Vagina (tissue), 2 donors: Measurements from ENCODE around the gene RACGAP1. TPM values are rescaled to one million over a fixed set of nuclear protein-coding genes. Genes with fewer than 3 reads are reported as not detected.
A peak's percentile ranks its signal among the peaks of the same experiment; 100 is the strongest.

ENCODE experiments used
- DNase-seq, 2 donors: peaks; one replicate each; pipeline ENCODE4 v3.0.0-alpha.2; 2017; ENCODE audit errors: extremely low spot score in 2 of 2
- H3K27ac ChIP-seq: fragments of 200-600 bp; sonication (generic); one replicate; pipeline ENCODE4 v1.5.1; 2019
- H3K27me3 ChIP-seq: fragments of 200-600 bp; sonication (generic); one replicate; pipeline ENCODE4 v1.5.1; 2019
- H3K36me3 ChIP-seq, 2 donors: fragments of 200-600 bp; sonication (generic); one replicate each; pipeline ENCODE4 v1.5.1; 2017 to 2019
- H3K4me1 ChIP-seq: fragments of 200-600 bp; sonication (generic); one replicate; pipeline ENCODE4 v1.5.1; 2019
- H3K4me3 ChIP-seq, 2 donors: fragments of 200-600 bp; sonication (generic); 1 replicate in 1 of 2; 2 replicates in 1 of 2; pipeline ENCODE4 v1.5.1; 2016 to 2019
- H3K9me3 ChIP-seq: fragments of 200-600 bp; sonication (generic); one replicate; pipeline ENCODE4 v1.5.1; 2019
- POLR2A ChIP-seq, 2 donors: fragments of 450-650 bp; IDR thresholded peaks; one replicate each; pipeline ENCODE4 v1.6.1; 2017; ENCODE audit warnings: antibody characterized with exemption in 2 of 2, mild to moderate bottlenecking in 2 of 2, moderate library complexity in 2 of 2
- POLR2AphosphoS5 ChIP-seq, 2 donors: sonication (generic); formaldehyde crosslinking; IDR thresholded peaks; one replicate each; pipeline ENCODE4 v1.9.0; 2017; ENCODE audit warnings: antibody characterized with exemption in 2 of 2, mild to moderate bottlenecking in 2 of 2, low read depth in 1 of 2; ENCODE audit not compliant: insufficient read depth in 1 of 2
- intact Hi-C: fragments of 100-400 bp; cut with DNase I; formaldehyde crosslinking; loops from one replicate; pipeline ENCODE4 v1.15.1; 2023
- total RNA-seq: library from RNA; depleted of rRNA; stranded (reverse); fragments of >200 nt; gene quantifications from one replicate; pipeline ENCODE4 v1.2.3, GENCODE V29; 2016
- TF ChIP-seq, protein P1 (sequence below), 3 experiments: fragments of 450-650 bp in 2 of 3; fragments of 200-600 bp in 1 of 3; sonication (generic) in 1 of 3; IDR thresholded peaks; one replicate each; pipeline ENCODE4 v1.5.1; 2017 to 2019; ENCODE audit warnings: antibody characterized with exemption in 3 of 3, mild to moderate bottlenecking in 2 of 3, moderate library complexity in 2 of 3

RACGAP1 gene
- total RNA-seq, 1 donor from 2014 or later: 19.2 TPM

GRCh38 chr12:50059440-50060119, 34.3 kb upstream of the RACGAP1 start:
- no peaks in the 10 kb centered on the region for H3K27me3 ChIP-seq
- no peaks in the 10 kb centered on the region for H3K9me3 ChIP-seq
- TF ChIP-seq, protein P1, sequence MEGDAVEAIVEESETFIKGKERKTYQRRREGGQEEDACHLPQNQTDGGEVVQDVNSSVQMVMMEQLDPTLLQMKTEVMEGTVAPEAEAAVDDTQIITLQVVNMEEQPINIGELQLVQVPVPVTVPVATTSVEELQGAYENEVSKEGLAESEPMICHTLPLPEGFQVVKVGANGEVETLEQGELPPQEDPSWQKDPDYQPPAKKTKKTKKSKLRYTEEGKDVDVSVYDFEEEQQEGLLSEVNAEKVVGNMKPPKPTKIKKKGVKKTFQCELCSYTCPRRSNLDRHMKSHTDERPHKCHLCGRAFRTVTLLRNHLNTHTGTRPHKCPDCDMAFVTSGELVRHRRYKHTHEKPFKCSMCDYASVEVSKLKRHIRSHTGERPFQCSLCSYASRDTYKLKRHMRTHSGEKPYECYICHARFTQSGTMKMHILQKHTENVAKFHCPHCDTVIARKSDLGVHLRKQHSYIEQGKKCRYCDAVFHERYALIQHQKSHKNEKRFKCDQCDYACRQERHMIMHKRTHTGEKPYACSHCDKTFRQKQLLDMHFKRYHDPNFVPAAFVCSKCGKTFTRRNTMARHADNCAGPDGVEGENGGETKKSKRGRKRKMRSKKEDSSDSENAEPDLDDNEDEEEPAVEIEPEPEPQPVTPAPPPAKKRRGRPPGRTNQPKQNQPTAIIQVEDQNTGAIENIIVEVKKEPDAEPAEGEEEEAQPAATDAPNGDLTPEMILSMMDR (IDR thresholded peaks at IDR 0.05): no peak
- TF ChIP-seq POLR2A (IDR thresholded peaks at IDR 0.05) (no peak), POLR2AphosphoS5 (IDR thresholded peaks at IDR 0.05; ENCODE audit: insufficient read depth in 1 of 2, low read depth in 1 of 2) (no peak)
- intact Hi-C loops: loop anchor here (10.0 kb wide), 1 partner anchor 85 kb away; the partner anchor contains the start of gene AQP6
- H3K4me1 ChIP-seq: peaks cover 23% of the 10 kb centered on the region
- H3K4me3 ChIP-seq: no peak overlapping the region
- no peaks in the 10 kb centered on the region for H3K36me3 ChIP-seq
- DNase-seq: no peak
- no peak overlapping the region for H3K27ac ChIP-seq

DNA sequence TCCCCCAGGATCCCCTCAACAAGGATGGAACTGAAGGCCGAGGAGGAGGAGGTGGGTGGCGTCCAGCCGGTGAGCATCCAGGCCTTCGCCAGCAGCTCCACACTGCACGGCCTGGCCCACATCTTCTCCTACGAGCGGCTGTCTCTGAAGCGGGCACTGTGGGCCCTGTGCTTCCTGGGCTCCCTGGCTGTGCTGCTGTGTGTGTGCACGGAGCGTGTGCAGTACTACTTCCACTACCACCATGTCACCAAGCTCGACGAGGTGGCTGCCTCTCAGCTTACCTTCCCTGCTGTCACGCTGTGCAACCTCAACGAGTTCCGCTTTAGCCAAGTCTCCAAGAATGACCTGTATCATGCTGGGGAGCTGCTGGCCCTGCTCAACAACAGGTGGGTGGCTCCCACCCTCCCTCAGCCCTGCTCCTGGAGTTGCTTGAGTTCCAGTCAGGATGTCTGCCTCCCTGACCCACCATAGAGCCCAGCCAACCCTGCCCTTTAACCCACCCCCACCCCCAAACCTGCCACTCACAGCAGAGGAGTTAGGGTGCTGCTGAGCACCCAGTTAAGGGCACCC, 33.5 kb upstream of the RACGAP1 start:
- DNase-seq: no peak
- Histone ChIP-seq H3K4me3 (no peak overlapping the region), H3K9me3 (no peaks in the 10 kb centered on the region), H3K4me1 (peaks cover 23% of the 10 kb centered on the region), H3K36me3 (no peaks in the 10 kb centered on the region), H3K27ac (no peak overlapping the region), H3K27me3 (no peaks in the 10 kb centered on the region)
- intact Hi-C loops: loop anchor here (10.0 kb wide), 1 partner anchor 84 kb away; the partner anchor contains the start of gene AQP6
- no peak for TF ChIP-seq POLR2AphosphoS5 (IDR thresholded peaks at IDR 0.05; ENCODE audit: insufficient read depth in 1 of 2, low read depth in 1 of 2)
- TF ChIP-seq, protein P1 (IDR thresholded peaks at IDR 0.05): no peak
- no peak for TF ChIP-seq POLR2A (IDR thresholded peaks at IDR 0.05)

- H3K27me3 ChIP-seq: no peaks in the 10 kb centered on the region
- no peaks in the 10 kb centered on the region for H3K36me3 ChIP-seq
- intact Hi-C loops: loop anchor here (10.0 kb wide), 1 partner anchor 83 kb away; the partner anchor contains the start of gene AQP6
- DNase-seq: no peak
- peak overlapping the region; percentile 56 for H3K27ac ChIP-seq
- H3K4me3 ChIP-seq: peak overlapping the region; percentile 59 to 61
- H3K4me1 ChIP-seq: peaks cover 23% of the 10 kb centered on the region
- TF ChIP-seq, protein P1 (IDR thresholded peaks at IDR 0.05): no peak
- TF ChIP-seq POLR2A (IDR thresholded peaks at IDR 0.05) (no peak), POLR2AphosphoS5 (IDR thresholded peaks at IDR 0.05; ENCODE audit: insufficient read depth in 1 of 2, low read depth in 1 of 2) (no peak)
- H3K9me3 ChIP-seq: no peaks in the 10 kb centered on the region
These were observed 32.8 kb upstream of the RACGAP1 start for GRCh38 chr12:50057896-50058670.

GRCh38 chr12:50057000-50057841, 31.9 kb upstream of the RACGAP1 start, which contains the start of gene ASIC1:
ASIC1 (plus strand) TSS chr12:50057596; CDS start chr12:50058767, 1,171 bp downstream.
- Histone ChIP-seq H3K27ac (peak within 1 kb of the TSS; percentile 56), H3K4me3 (peak within 1 kb of the TSS; percentile 59 to 61), H3K9me3 (no peaks in the 10 kb centered on the region), H3K27me3 (no peaks in the 10 kb centered on the region), H3K36me3 (no peaks in the 10 kb centered on the region), H3K4me1 (peaks cover 23% of the 10 kb centered on the region)
- no peak for TF ChIP-seq POLR2AphosphoS5 (IDR thresholded peaks at IDR 0.05; ENCODE audit: insufficient read depth in 1 of 2, low read depth in 1 of 2)
- intact Hi-C loops: loop anchor here (10.0 kb wide), 1 partner anchor 82 kb away; the partner anchor contains the start of gene AQP6
- DNase-seq: no peak

- Histone ChIP-seq H3K27me3 (no peaks in the 10 kb centered on the region), H3K4me1 (peaks cover 23% of the 10 kb centered on the region), H3K9me3 (no peaks in the 10 kb centered on the region), H3K36me3 (no peaks in the 10 kb centered on the region), H3K27ac (no peak overlapping the region), H3K4me3 (peak overlapping the region; percentile 59 to 61)
- DNase-seq: no peak
- intact Hi-C loops: loop anchor here (10.0 kb wide), 1 partner anchor 82 kb away; the partner anchor contains the start of gene AQP6
- TF ChIP-seq POLR2AphosphoS5 (IDR thresholded peaks at IDR 0.05; ENCODE audit: insufficient read depth in 1 of 2, low read depth in 1 of 2) (no peak), POLR2A (IDR thresholded peaks at IDR 0.05) (no peak)
- TF ChIP-seq, protein P1 (IDR thresholded peaks at IDR 0.05): no peak
These were observed 31.3 kb upstream of the RACGAP1 start for GRCh38 chr12:50056639-50056976.
